Naive thymus-derived CD4-positive, alpha-beta T cell (primary cell): ENCODE measurements around the gene RTTN. TPM values are rescaled to one million over a fixed set of nuclear protein-coding genes. Genes with fewer than 3 reads are reported as not detected.

ENCODE experiments used
- ATAC-seq: fragments of 150-1000 bp; cut with Tn5 transposase; 2 replicates; pipeline ENCODE4 v1.10.0; 2021; ENCODE audit warnings: mild to moderate bottlenecking, moderate library complexity
- CTCF ChIA-PET: fragments of 350-600 bp; sonication (Branson Sonifier 250); formaldehyde crosslinking; loops from one replicate; lab custom pipeline; 2021; ENCODE audit warnings: antibody characterized with exemption; lab: Charles Lee
- POLR2A ChIA-PET: fragments of 350-600 bp; sonication (Branson Sonifier 250); formaldehyde crosslinking; loops from one replicate; lab custom pipeline; 2021; ENCODE audit warnings: antibody characterized with exemption, inconsistent platforms; lab: Charles Lee
- DNase-seq, 9 donors: peaks; one replicate each; pipeline versions ENCODE4 v3.0.0 to v3.0.0-alpha.2; 2020 to 2022; ENCODE audit warnings: mixed read lengths in 1 of 9
- H3K27ac ChIP-seq: one replicate; pipeline ENCODE4 v1.7.0; 2013; ENCODE audit warnings: mild to moderate bottlenecking, low read depth, low read length, moderate library complexity
- H3K27me3 ChIP-seq, 2 donors: one replicate each; pipeline ENCODE4 v1.7.0; 2013; ENCODE audit warnings: low read length in 2 of 2, mild to moderate bottlenecking in 2 of 2, moderate library complexity in 2 of 2; ENCODE audit not compliant: control insufficient read depth in 2 of 2, insufficient read depth in 2 of 2
- H3K36me3 ChIP-seq, 3 experiments: 1 replicate in 2 of 3; 2 replicates in 1 of 3; pipeline ENCODE4 v1.7.0; 2013; ENCODE audit warnings: low read length in 3 of 3, mild to moderate bottlenecking in 3 of 3, moderate library complexity in 1 of 3; ENCODE audit not compliant: insufficient read depth in 3 of 3, control insufficient read depth in 2 of 3
- H3K4me1 ChIP-seq, 2 donors: one replicate each; pipeline ENCODE4 v1.7.0; 2013; ENCODE audit warnings: low read length in 2 of 2, mild to moderate bottlenecking in 2 of 2, moderate library complexity in 1 of 2; ENCODE audit not compliant: control insufficient read depth in 2 of 2, insufficient read depth in 2 of 2
- H3K4me3 ChIP-seq: 2 replicates; pipeline ENCODE4 v1.7.0; 2013; ENCODE audit warnings: mild to moderate bottlenecking, low read length
- H3K9me3 ChIP-seq, 3 experiments: 1 replicate in 2 of 3; 2 replicates in 1 of 3; pipeline ENCODE4 v1.7.0; 2013; ENCODE audit warnings: low read length in 3 of 3; ENCODE audit not compliant: control insufficient read depth in 2 of 3
- H3K27ac Mint-ChIP-seq, 9 donors: one replicate each; pipeline ENCODE4 v1.8.0; 2020 to 2022; ENCODE audit warnings: mixed read lengths in 9 of 9, mild to moderate bottlenecking in 8 of 9, moderate library complexity in 5 of 9, inconsistent platforms in 2 of 9
- H3K27me3 Mint-ChIP-seq, 5 donors: one replicate each; pipeline ENCODE4 v1.8.0; 2021 to 2022; ENCODE audit warnings: mixed read lengths in 5 of 5, mild to moderate bottlenecking in 1 of 5
- H3K36me3 Mint-ChIP-seq, 5 donors: one replicate each; pipeline ENCODE4 v1.8.0; 2020 to 2022; ENCODE audit warnings: mixed read lengths in 5 of 5, mild to moderate bottlenecking in 3 of 5, inconsistent platforms in 1 of 5
- H3K4me1 Mint-ChIP-seq, 7 donors: one replicate each; pipeline ENCODE4 v1.8.0; 2020 to 2022; ENCODE audit warnings: mixed read lengths in 7 of 7, mild to moderate bottlenecking in 3 of 7, inconsistent platforms in 1 of 7
- H3K4me3 Mint-ChIP-seq, 10 donors: one replicate each; pipeline ENCODE4 v1.8.0; 2020 to 2022; ENCODE audit warnings: mild to moderate bottlenecking in 10 of 10, mixed read lengths in 10 of 10, moderate library complexity in 6 of 10, inconsistent platforms in 2 of 10
- H3K9me3 Mint-ChIP-seq, 11 donors: one replicate each; pipeline ENCODE4 v1.8.0; 2020 to 2022; ENCODE audit warnings: mixed read lengths in 11 of 11, mild to moderate bottlenecking in 4 of 11, inconsistent platforms in 1 of 11, moderate library complexity in 1 of 11
- intact Hi-C, 2 donors: fragments of 100-400 bp; cut with micrococcal nuclease; formaldehyde crosslinking; loops; one replicate each; pipeline ENCODE4 v1.15.1; 2023
- polyA plus RNA-seq, 2 donors: library from polyadenylated mRNA; unstranded; fragments of 300-500 nt; fragmentation: Illumina TruSeq; gene quantifications; one replicate each; pipeline ENCODE4 v1.2.3, GENCODE V29; 2021
- total RNA-seq, 6 experiments: library from RNA in 5 of 6; stranded (reverse) in 5 of 6; gene quantifications; 1 replicate in 5 of 6; 2 replicates in 1 of 6; pipeline ENCODE4 v1.2.3 and lab custom pipeline; 2021 to 2026

The RTTN gene
- total and polyA plus RNA-seq, 7 experiments from 2014 or later = 2.8 to 33.2 (median 27.0) TPM

DNA sequence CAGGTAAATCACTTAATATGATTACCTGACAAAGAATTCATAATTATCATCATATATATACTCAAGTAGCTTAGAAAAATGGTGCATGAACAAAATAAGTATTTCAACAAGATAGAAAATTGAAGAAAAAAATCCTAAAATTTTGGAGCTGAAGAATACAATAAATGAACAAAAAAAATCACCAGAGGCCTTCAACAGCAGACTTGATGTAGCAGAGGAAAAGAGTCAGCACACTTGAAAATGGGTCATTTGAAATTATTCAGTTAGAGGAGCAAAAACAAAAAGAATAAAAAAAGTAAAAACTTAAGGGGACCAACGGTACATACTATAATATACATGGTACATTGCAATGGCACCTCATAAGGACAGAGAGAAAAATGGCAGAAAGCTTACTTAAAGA lies 217.6 kb downstream of the RTTN start:
- Histone ChIP-seq H3K36me3 (no peaks in the 10 kb centered on the region), H3K27ac (no peak overlapping the region), H3K27me3 (no peaks in the 10 kb centered on the region), H3K4me1 (no peaks in the 10 kb centered on the region), H3K4me3 (no peak overlapping the region), H3K9me3 (peaks cover 0 to 9% (median 4%) of the 10 kb centered on the region in 3 experiments)
- Mint-ChIP-seq H3K9me3 (peaks cover 0 to 53% (median 28%) of the 10 kb centered on the region in 11 donors), H3K4me1 (peaks cover 0 to 4% (median under 1%) of the 10 kb centered on the region in 7 donors), H3K36me3 (peaks cover 25 to 65% (median 60%) of the 10 kb centered on the region in 5 donors), H3K27me3 (no peaks in the 10 kb centered on the region), H3K27ac (no peak overlapping the region), H3K4me3 (no peak overlapping the region)
- ATAC-seq (no peak), DNase-seq (no peak)
- intact Hi-C loops = no loop called here
- ChIA-PET POLR2A (no interaction called here), CTCF (interaction anchor here (0.7 kb wide), 1 partner anchor 29 kb away, joined by 5 read pairs; no protein-coding TSS in a partner anchor)

DNA sequence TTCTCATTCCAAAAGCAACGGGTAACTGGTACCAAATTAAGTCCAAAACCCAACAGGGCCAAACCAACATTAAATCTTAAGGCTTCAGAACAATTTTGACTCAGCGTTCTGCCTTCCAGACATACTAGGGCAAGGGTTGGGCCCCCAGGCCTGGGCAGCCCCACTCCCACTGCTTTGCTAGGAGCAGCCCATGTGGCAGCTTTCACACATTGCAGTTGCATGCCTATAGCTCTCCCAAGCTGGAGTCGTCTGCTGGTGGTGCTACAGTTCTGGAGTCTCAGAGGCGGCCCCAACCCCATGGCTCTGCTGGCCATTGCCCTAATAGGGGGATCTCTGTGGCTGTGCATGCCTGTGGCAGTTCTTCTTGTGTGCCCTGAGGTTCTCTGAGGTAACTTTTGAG lies 220.2 kb downstream of the RTTN start:
- H3K9me3 ChIP-seq = peaks cover 0 to 9% (median 4%) of the 10 kb centered on the region in 3 experiments
- intact Hi-C loops = no loop called here
- H3K27me3 ChIP-seq = no peaks in the 10 kb centered on the region
- Mint-ChIP-seq H3K27me3 (no peaks in the 10 kb centered on the region), H3K4me1 (peaks cover 2 to 31% (median 16%) of the 10 kb centered on the region in 7 donors), H3K4me3 (no peak overlapping the region), H3K9me3 (peaks cover under 1 to 32% (median 28%) of the 10 kb centered on the region in 11 donors), H3K27ac (no peak overlapping the region), H3K36me3 (peaks cover 25 to 43% (median 41%) of the 10 kb centered on the region in 5 donors)
- no peaks in the 10 kb centered on the region for H3K4me1 ChIP-seq
- no peak overlapping the region for H3K27ac ChIP-seq
- DNase-seq (no peak), ATAC-seq (no peak)
- ChIA-PET CTCF (no interaction called here), POLR2A (no interaction called here)
- no peaks in the 10 kb centered on the region for H3K36me3 ChIP-seq
- no peak overlapping the region for H3K4me3 ChIP-seq

- no peaks in the 10 kb centered on the region for H3K27me3 Mint-ChIP-seq
- ATAC-seq = no peak
- intact Hi-C loops = no loop called here
Measured at GRCh38 chr18:69982417-69982816, 223.1 kb downstream of the RTTN start.

GRCh38 chr18:69981948-69982347 lies 223.5 kb downstream of the RTTN start:
- ChIA-PET POLR2A (no interaction called here), CTCF (no interaction called here)
- H3K36me3 ChIP-seq = no peaks in the 10 kb centered on the region
- no peaks in the 10 kb centered on the region for H3K27me3 ChIP-seq
- no peaks in the 10 kb centered on the region for H3K4me1 ChIP-seq
- peak overlapping the region in 1 of 10 donors; percentile 34 for H3K4me3 Mint-ChIP-seq
- H3K9me3 Mint-ChIP-seq = peaks cover 2 to 11% (median 5%) of the 10 kb centered on the region in 11 donors
- H3K4me1 Mint-ChIP-seq = peaks cover 6 to 46% (median 16%) of the 10 kb centered on the region in 7 donors
- DNase-seq (no peak), ATAC-seq (no peak)
- intact Hi-C loops = no loop called here
- H3K9me3 ChIP-seq = no peaks in the 10 kb centered on the region
- H3K27ac Mint-ChIP-seq = peak overlapping the region in 4 of 9 donors; percentile 2 to 34 (median 16)
- no peak overlapping the region for H3K27ac ChIP-seq
- H3K27me3 Mint-ChIP-seq = no peaks in the 10 kb centered on the region
- peaks cover 12 to 40% (median 33%) of the 10 kb centered on the region in 5 donors for H3K36me3 Mint-ChIP-seq
- no peak overlapping the region for H3K4me3 ChIP-seq

More at GRCh38 chr18:69982417-69982816, 223.1 kb downstream of the RTTN start:
- Histone ChIP-seq H3K4me1 (no peaks in the 10 kb centered on the region), H3K27ac (no peak overlapping the region), H3K36me3 (no peaks in the 10 kb centered on the region), H3K4me3 (no peak overlapping the region), H3K9me3 (no peaks in the 10 kb centered on the region), H3K27me3 (no peaks in the 10 kb centered on the region)
- H3K9me3 Mint-ChIP-seq = peaks cover 2 to 11% (median 7%) of the 10 kb centered on the region in 11 donors
- no peak for DNase-seq
- H3K4me1 Mint-ChIP-seq = peaks cover 6 to 46% (median 16%) of the 10 kb centered on the region in 7 donors
- ChIA-PET POLR2A (no interaction called here), CTCF (no interaction called here)
- no peak overlapping the region for H3K4me3 Mint-ChIP-seq
- peaks cover 14 to 40% (median 33%) of the 10 kb centered on the region in 5 donors for H3K36me3 Mint-ChIP-seq
- peak overlapping the region in 1 of 9 donors; percentile 29 for H3K27ac Mint-ChIP-seq

- CTCF ChIA-PET = no interaction called here
Measured at GRCh38 chr18:69980982-69981804, 224.3 kb downstream of the RTTN start.

GRCh38 chr18:69980509-69980908 lies 225.0 kb downstream of the RTTN start:
- no peak overlapping the region for H3K4me3 Mint-ChIP-seq
- H3K27ac ChIP-seq = no peak overlapping the region
- no peaks in the 10 kb centered on the region for H3K36me3 ChIP-seq
- H3K9me3 ChIP-seq = peaks cover 0 to 3% (median 0%) of the 10 kb centered on the region in 3 experiments
- peaks cover 5 to 43% (median 32%) of the 10 kb centered on the region in 5 donors for H3K36me3 Mint-ChIP-seq
- ChIA-PET POLR2A (no interaction called here), CTCF (no interaction called here)
- ATAC-seq (no peak), DNase-seq (no peak)
- H3K9me3 Mint-ChIP-seq = peaks cover 4 to 20% (median 11%) of the 10 kb centered on the region in 11 donors
- H3K4me1 Mint-ChIP-seq = peaks cover 6 to 46% (median 16%) of the 10 kb centered on the region in 7 donors
- no peaks in the 10 kb centered on the region for H3K27me3 ChIP-seq
- no peak overlapping the region for H3K4me3 ChIP-seq
- intact Hi-C loops = no loop called here
- no peaks in the 10 kb centered on the region for H3K27me3 Mint-ChIP-seq
- peak overlapping the region in 1 of 9 donors; percentile 22 for H3K27ac Mint-ChIP-seq
- H3K4me1 ChIP-seq = no peaks in the 10 kb centered on the region

More at GRCh38 chr18:69980982-69981804, 224.3 kb downstream of the RTTN start:
- peaks cover 0 to 3% (median 0%) of the 10 kb centered on the region in 3 experiments for H3K9me3 ChIP-seq
- Mint-ChIP-seq H3K4me1 (peaks cover 6 to 46% (median 16%) of the 10 kb centered on the region in 7 donors), H3K9me3 (peaks cover under 1 to 15% (median 9%) of the 10 kb centered on the region in 11 donors), H3K27me3 (no peaks in the 10 kb centered on the region), H3K27ac (peak overlapping the region in 6 of 9 donors; percentile 2 to 80 (median 42)), H3K4me3 (peak overlapping the region in 1 of 10 donors; percentile 53), H3K36me3 (peaks cover 8 to 41% (median 31%) of the 10 kb centered on the region in 5 donors)
- DNase-seq = no peak
- POLR2A ChIA-PET = no interaction called here
- intact Hi-C loops = no loop called here
- no peak overlapping the region for H3K4me3 ChIP-seq
- no peaks in the 10 kb centered on the region for H3K36me3 ChIP-seq
- H3K27me3 ChIP-seq = no peaks in the 10 kb centered on the region
- no peak for ATAC-seq
- no peak overlapping the region for H3K27ac ChIP-seq
- H3K4me1 ChIP-seq = no peaks in the 10 kb centered on the region
